ENCODE results near the gene HS6ST1. TPM values are rescaled to one million over a fixed set of nuclear protein-coding genes. Genes with fewer than 3 reads are reported as not detected.
A peak's percentile ranks its signal among the peaks of the same experiment; 100 is the strongest.

HS6ST1 gene
- total RNA-seq, 1 donor, result 19.9 TPM

GRCh38 chr2:128289439-128289838 lies 29.2 kb downstream of the HS6ST1 start:
- H3K4me3 ChIP-seq (ENCODE audit: low read depth, low read length), result no peak overlapping the region
- no peak for DNase-seq (ENCODE audit: low read depth)
- TF ChIP-seq CTCF (IDR thresholded peaks at IDR 0.05; ENCODE audit: insufficient read depth, low read depth, low read length), result no peak

DNA sequence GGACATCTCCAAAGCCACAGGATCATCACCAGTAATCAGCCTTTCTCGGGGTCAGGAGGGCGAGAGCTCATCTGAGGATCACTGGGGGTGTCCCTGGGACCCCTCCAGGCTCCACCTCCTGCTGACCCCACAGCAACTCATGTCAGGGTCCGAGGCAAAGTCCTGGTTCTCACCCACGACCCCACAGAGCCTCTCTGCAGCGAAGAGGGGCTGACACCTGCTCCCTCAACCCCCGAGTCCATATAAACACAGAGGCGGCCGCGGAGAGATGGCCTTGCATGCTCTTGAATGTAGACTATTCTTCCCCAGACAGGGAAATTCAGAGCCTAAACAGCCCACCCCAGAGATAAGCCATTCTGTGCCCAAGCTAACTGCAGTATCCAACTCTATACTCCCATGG lies 29.9 kb downstream of the HS6ST1 start:
- no peak for DNase-seq (ENCODE audit: low read depth)
- no peak overlapping the region for H3K4me3 ChIP-seq (ENCODE audit: low read depth, low read length)
- TF ChIP-seq CTCF (IDR thresholded peaks at IDR 0.05; ENCODE audit: insufficient read depth, low read depth, low read length), result no peak

DNA sequence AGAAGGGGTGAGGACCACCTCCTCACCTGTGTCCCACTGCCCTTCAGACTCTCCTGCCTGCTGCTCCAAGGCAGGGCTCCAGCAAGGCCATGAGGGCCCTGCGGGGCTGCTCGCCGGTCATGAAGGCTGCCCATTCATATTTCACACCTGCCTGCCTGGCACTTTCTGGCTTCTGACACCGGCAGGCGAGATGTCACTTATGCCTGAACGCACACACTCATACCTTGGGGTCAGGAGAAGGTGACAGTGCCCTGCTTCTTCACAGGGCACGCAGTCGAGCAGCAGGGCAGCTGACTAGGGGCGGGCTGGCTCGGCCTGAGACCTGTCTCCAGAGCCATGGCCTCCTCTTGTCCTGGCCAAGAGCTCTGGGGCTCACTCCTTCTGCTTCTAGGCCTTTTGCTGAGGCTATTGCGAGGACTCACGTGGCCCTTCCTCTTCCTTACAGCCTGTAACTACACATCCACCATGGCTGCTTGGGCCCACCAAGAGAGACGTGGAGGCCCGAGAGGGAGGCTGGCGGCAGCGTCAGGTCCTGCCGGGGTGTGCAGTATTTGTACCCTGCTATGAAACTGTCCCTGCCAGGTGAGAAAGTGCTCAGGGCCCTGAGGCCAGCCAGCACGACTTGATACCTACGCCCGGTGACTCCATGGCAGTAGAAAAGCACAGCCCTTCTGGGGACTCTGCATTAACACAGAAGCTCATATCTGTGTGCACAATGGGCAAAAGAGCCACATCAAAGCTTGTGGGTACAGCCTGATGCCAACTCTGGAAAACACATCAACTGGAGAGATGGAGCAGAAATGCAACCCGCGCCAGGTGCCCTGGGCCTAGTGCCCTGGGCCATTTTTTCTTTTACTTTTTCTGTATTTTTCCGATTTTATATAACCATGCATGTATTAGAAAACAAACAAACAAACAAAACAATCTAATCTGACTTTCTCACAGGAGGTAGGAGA lies 30.6 kb downstream of the HS6ST1 start:
- no peak for TF ChIP-seq CTCF (IDR thresholded peaks at IDR 0.05; ENCODE audit: insufficient read depth, low read depth, low read length)
- DNase-seq (ENCODE audit: low read depth), result no peak
- no peak overlapping the region for H3K4me3 ChIP-seq (ENCODE audit: low read depth, low read length)

GRCh38 chr2:128286905-128287779 lies 31.5 kb downstream of the HS6ST1 start:
- no peak for TF ChIP-seq CTCF (IDR thresholded peaks at IDR 0.05; ENCODE audit: insufficient read depth, low read depth, low read length)
- DNase-seq (ENCODE audit: low read depth), result no peak
- H3K4me3 ChIP-seq (ENCODE audit: low read depth, low read length), result no peak overlapping the region

DNA sequence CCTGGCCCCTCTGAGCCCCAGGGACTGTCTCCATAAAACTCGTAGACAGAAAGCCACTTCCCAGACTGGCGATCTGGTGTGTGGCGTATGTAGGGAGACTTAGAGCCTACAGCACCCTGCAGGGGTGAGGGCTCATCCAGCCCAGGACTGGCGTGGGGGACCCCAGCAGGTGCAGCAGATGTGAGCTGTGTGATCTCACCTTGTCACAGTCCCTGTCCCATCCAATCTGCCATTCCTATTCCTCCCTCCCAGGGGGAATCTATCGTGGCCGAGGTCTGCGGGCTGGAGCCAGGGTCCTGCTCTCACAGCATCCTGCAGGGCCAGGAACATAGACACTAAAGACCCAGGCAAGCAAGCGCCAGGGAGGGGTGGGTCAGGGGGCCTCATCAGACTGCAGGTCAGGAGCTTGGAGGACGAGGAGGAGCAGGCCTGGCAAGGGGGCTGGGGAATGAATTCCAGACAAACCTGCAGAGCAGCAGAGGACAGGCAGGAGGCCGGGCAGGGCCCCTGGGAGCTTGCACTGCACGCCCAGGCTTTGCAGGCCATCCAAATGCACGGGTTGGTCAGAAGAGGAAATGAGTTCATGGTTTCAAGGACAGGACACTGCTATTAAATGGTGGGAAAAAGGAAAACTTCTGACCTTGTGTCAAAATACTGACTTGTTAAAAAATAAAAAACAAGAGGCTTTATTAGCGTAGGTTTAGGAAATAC lies 32.5 kb downstream of the HS6ST1 start:
- H3K4me3 ChIP-seq (ENCODE audit: low read depth, low read length), result no peak overlapping the region
- peak; percentile 29 for DNase-seq (ENCODE audit: low read depth)
- TF ChIP-seq CTCF (IDR thresholded peaks at IDR 0.05; ENCODE audit: insufficient read depth, low read depth, low read length), result no peak

DNA sequence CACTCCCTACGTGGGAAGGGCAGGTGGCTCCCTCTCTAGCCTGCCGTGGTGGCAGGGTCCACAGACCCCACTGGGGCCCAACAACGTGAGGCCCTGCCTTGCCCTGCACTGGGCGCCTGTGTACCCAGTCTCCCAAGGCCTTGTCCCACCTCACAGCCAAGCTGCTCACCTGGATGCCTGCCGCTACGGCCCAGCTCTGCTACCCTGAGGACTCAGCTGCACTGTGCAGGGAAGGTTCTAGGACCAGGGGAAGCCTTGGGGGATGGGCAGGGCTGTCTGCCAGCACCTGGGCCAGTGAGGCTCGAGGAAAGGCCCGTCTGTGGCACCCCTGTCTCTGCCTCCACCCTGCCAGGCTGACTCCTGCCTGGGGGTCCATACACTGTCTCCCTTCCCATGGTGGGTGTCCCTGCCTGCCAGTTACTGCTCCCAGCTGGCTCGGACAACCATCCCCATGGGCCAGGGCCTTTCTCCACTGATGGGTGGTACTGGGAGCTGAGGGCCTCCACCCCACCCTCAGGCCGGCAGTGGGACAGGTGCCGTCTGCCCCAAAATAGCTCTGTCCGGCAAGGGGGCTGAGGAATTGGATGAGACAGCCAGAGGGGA lies 33.2 kb downstream of the HS6ST1 start:
- no peak for TF ChIP-seq CTCF (IDR thresholded peaks at IDR 0.05; ENCODE audit: insufficient read depth, low read depth, low read length)
- no peak for DNase-seq (ENCODE audit: low read depth)
- H3K4me3 ChIP-seq (ENCODE audit: low read depth, low read length), result no peak overlapping the region

All from fibroblast of villous mesenchyme (primary cell).